MM.1S (cell line): ENCODE data around the gene GARIN5A.
"Not testable (repeated sequence)": the region's sequence is repeated elsewhere in the genome, so short reads cannot be mapped to it uniquely, and the experiment has no call there.

Experiments
- DNase-seq: peaks from one replicate; pipeline ENCODE4 v3.0.0-alpha.2; 2015
- H2AFZ ChIP-seq: fragments of 300-600 bp; sonication (generic); 2 replicates; pipeline ENCODE4 v1.6.0; 2016; ENCODE audit warnings: antibody characterized with exemption, low read length
- H3F3A ChIP-seq: fragments of 300-600 bp; sonication (generic); 2 replicates; pipeline ENCODE4 v1.6.1; 2016; ENCODE audit warnings: mild to moderate bottlenecking, antibody characterized with exemption, low read length, moderate library complexity, mixed read lengths; ENCODE audit not compliant: insufficient read depth
- H3K27ac ChIP-seq: fragments of 300-600 bp; sonication (generic); 2 replicates; pipeline ENCODE4 v1.5.1; 2016; ENCODE audit warnings: mild to moderate bottlenecking, low read length
- H3K27me3 ChIP-seq: fragments of 300-600 bp; sonication (generic); replicated peaks from 2 replicates; pipeline ENCODE4 v1.6.0; 2016; ENCODE audit warnings: low read length; ENCODE audit not compliant: insufficient read depth
- H3K36me3 ChIP-seq: fragments of 300-600 bp; sonication (generic); replicated peaks from 2 replicates; pipeline ENCODE4 v1.6.1; 2016; ENCODE audit warnings: mild to moderate bottlenecking, low read length, mixed read lengths; ENCODE audit not compliant: insufficient read depth
- H3K4me1 ChIP-seq: fragments of 300-600 bp; sonication (generic); 2 replicates; pipeline ENCODE4 v1.6.1; 2016; ENCODE audit warnings: low read length, mixed read lengths
- H3K4me2 ChIP-seq: fragments of 300-600 bp; sonication (generic); 2 replicates; pipeline ENCODE4 v1.6.0; 2016; ENCODE audit warnings: low read depth, low read length
- H3K4me3 ChIP-seq: fragments of 300-600 bp; sonication (generic); 2 replicates; pipeline ENCODE4 v1.5.1; 2016; ENCODE audit warnings: low read length, mixed read lengths
- H3K79me2 ChIP-seq: fragments of 300-600 bp; sonication (generic); 2 replicates; pipeline ENCODE4 v1.6.1; 2016; ENCODE audit warnings: mixed run types, low read length, mixed read lengths
- H3K9ac ChIP-seq: fragments of 300-600 bp; sonication (generic); 2 replicates; pipeline ENCODE4 v1.6.1; 2016; ENCODE audit warnings: low read length, mixed read lengths
- H3K9me2 ChIP-seq: fragments of 300-600 bp; sonication (generic); replicated peaks from 2 replicates; pipeline ENCODE4 v1.6.1; 2016; ENCODE audit warnings: mild to moderate bottlenecking, low read length, mixed read lengths; ENCODE audit not compliant: insufficient read depth
- H3K9me3 ChIP-seq: fragments of 300-600 bp; sonication (generic); replicated peaks from 2 replicates; pipeline ENCODE4 v1.6.1; 2016; ENCODE audit warnings: mild to moderate bottlenecking, low read length, mixed read lengths; ENCODE audit not compliant: insufficient read depth
- H4K20me1 ChIP-seq: fragments of 300-600 bp; sonication (generic); 2 replicates; pipeline ENCODE4 v1.6.1; 2016; ENCODE audit warnings: mild to moderate bottlenecking, low read length, moderate library complexity, mixed read lengths; ENCODE audit not compliant: insufficient read depth
- CTCF ChIP-seq: fragments of 300-600 bp; sonication (generic); IDR thresholded peaks from 2 replicates; pipeline ENCODE4 v1.5.1; 2016; ENCODE audit warnings: antibody characterized with exemption, low read length, mixed read lengths
- EZH2 ChIP-seq: fragments of 300-600 bp; sonication (generic); optimal IDR thresholded peaks from 2 replicates; pipeline ENCODE3; 2017; ENCODE audit warnings: low read depth, mild to moderate bottlenecking, antibody characterized with exemption, low read length, mixed read lengths
- EZH2phosphoT487 ChIP-seq: fragments of 300-600 bp; sonication (generic); IDR thresholded peaks from 2 replicates; pipeline ENCODE4 v1.6.1; 2018; ENCODE audit warnings: antibody characterized with exemption, low read length

GARIN5A gene

GRCh38 chr19:50476907-50477238 is 225 bp upstream of the GARIN5A start:
- H3F3A ChIP-seq, result peaks cover 5% of the 10 kb centered on the region; the same call in 1 of the 2 replicates
- H3K9me2 ChIP-seq, result no peaks in the 10 kb centered on the region
- DNase-seq, result no peak
- H3K36me3 ChIP-seq, result no peaks in the 10 kb centered on the region
- H4K20me1 ChIP-seq, result peaks cover 3% of the 10 kb centered on the region; the same call in 1 of the 2 replicates
- peak overlapping the region; percentile 85 for H3K4me3 ChIP-seq
- peak overlapping the region; percentile 43 for H3K4me2 ChIP-seq
- peak overlapping the region; percentile 84 for H3K9ac ChIP-seq
- peak overlapping the region; percentile 78; the same call in 1 of the 2 replicates for H3K27ac ChIP-seq
- TF ChIP-seq EZH2phosphoT487 (no peak), CTCF (no peak), EZH2 (no peak)
- H3K27me3 ChIP-seq, result peaks cover 6% of the 10 kb centered on the region; the same call in 1 of the 2 replicates
- H3K79me2 ChIP-seq, result peaks cover 31% of the 10 kb centered on the region
- no peaks in the 10 kb centered on the region for H3K9me3 ChIP-seq
- peak overlapping the region; percentile 72; the same call in 1 of the 2 replicates for H2AFZ ChIP-seq
- H3K4me1 ChIP-seq, result no peaks in the 10 kb centered on the region

GRCh38 chr19:50475736-50476223 is 868 bp downstream of the GARIN5A start:
- Histone ChIP-seq H3K27ac (no peak overlapping the region), H3K4me3 (peak overlapping the region; percentile 85; the same call in 1 of the 2 replicates), H3K79me2 (peaks cover 31% of the 10 kb centered on the region), H3K27me3 (peaks cover 10% of the 10 kb centered on the region; the same call in 1 of the 2 replicates), H3K36me3 (no peaks in the 10 kb centered on the region), H3K9me2 (no peaks in the 10 kb centered on the region), H3K9ac (no peak overlapping the region), H3K4me2 (0 out of 2 replicates have a peak overlapping the region, but pooled peaks have one; percentile 35), H4K20me1 (peaks cover 3% of the 10 kb centered on the region; the same call in 1 of the 2 replicates), H2AFZ (peak overlapping the region; percentile 40; the same call in 1 of the 2 replicates), H3F3A (peaks cover 5% of the 10 kb centered on the region; the same call in 1 of the 2 replicates), H3K4me1 (no peaks in the 10 kb centered on the region), H3K9me3 (no peaks in the 10 kb centered on the region)
- DNase-seq, result no peak
- no peak for TF ChIP-seq EZH2
- no peak for TF ChIP-seq CTCF
- TF ChIP-seq EZH2phosphoT487, result no peak

- peaks cover 3% of the 10 kb centered on the region; the same call in 1 of the 2 replicates for H4K20me1 ChIP-seq
- H3K9me3 ChIP-seq, result no peaks in the 10 kb centered on the region
- peaks cover 31% of the 10 kb centered on the region for H3K79me2 ChIP-seq
- H3K4me2 ChIP-seq, result no peak overlapping the region
- no peaks in the 10 kb centered on the region for H3K36me3 ChIP-seq
- H3F3A ChIP-seq, result peaks cover 5% of the 10 kb centered on the region; the same call in 1 of the 2 replicates
- no peak overlapping the region for H3K27ac ChIP-seq
- peaks cover 10% of the 10 kb centered on the region; the same call in 1 of the 2 replicates for H3K27me3 ChIP-seq
- no peak overlapping the region for H3K4me3 ChIP-seq
- no peak overlapping the region for H2AFZ ChIP-seq
- no peak for TF ChIP-seq EZH2
- no peak for TF ChIP-seq CTCF
- no peak for TF ChIP-seq EZH2phosphoT487
- DNase-seq, result no peak
- H3K9me2 ChIP-seq, result no peaks in the 10 kb centered on the region
- H3K9ac ChIP-seq, result no peak overlapping the region
- H3K4me1 ChIP-seq, result no peaks in the 10 kb centered on the region
Measured at GRCh38 chr19:50475101-50475568, 1.5 kb downstream of the GARIN5A start.

- not testable (repeated sequence) for H3K36me3 ChIP-seq
Measured at GRCh38 chr19:50473336-50473735, 3.3 kb downstream of the GARIN5A start.

More at GRCh38 chr19:50473336-50473735, 3.3 kb downstream of the GARIN5A start:
- H4K20me1 ChIP-seq, H3F3A ChIP-seq, DNase-seq, H2AFZ ChIP-seq, H3K4me3 ChIP-seq, H3K9me2 ChIP-seq, H3K9ac ChIP-seq, H3K4me2 ChIP-seq, H3K4me1 ChIP-seq, H3K27ac ChIP-seq, H3K9me3 ChIP-seq: not testable (repeated sequence)
- Histone ChIP-seq H3K79me2 (peaks cover 18% of the 10 kb centered on the region), H3K27me3 (peaks cover 27% of the 10 kb centered on the region)
